Endothelial cell of umbilical vein (primary cell): ENCODE data around the gene APH1A. TPM values are rescaled to one million over a fixed set of nuclear protein-coding genes. Genes with fewer than 3 reads are reported as not detected.
A peak's percentile ranks its signal among the peaks of the same experiment; 100 is the strongest.

ENCODE experiments used
- BruUV-seq: library from RNA; stranded (reverse); fragments of 400-500 nt; replicated peaks from 2 replicates; lab custom pipeline; 2021; lab: Mats Ljungman, UMichigan
- CTCF ChIA-PET: fragments of 300-600, 350-600 bp; sonication (Branson Sonifier 250); formaldehyde crosslinking; loops from one replicate; lab custom pipeline; 2021; ENCODE audit warnings: antibody characterized with exemption, inconsistent platforms; lab: Charles Lee
- POLR2A ChIA-PET: fragments of 300-600, 350-600 bp; sonication (Branson Sonifier 250); formaldehyde crosslinking; loops from one replicate; lab custom pipeline; 2021; ENCODE audit warnings: antibody characterized with exemption, inconsistent platforms; lab: Charles Lee
- DNase-seq: peaks from one replicate; pipeline ENCODE4 v3.0.0-alpha.2; 2011; ENCODE audit warnings: low read depth, low spot score
- FAIRE-seq: peaks from 2 replicates; lab custom pipeline; 2011; peaks lifted over from hg19 to GRCh38; lab: Jason Lieb, UNC
- H2AFZ ChIP-seq: 2 replicates; pipeline ENCODE4 v1.6.0; 2012; ENCODE audit warnings: low read depth, low read length, control low read depth, inconsistent platforms
- H3K27ac ChIP-seq: 2 replicates; pipeline ENCODE4 v1.5.1; 2011; ENCODE audit warnings: low read depth, mild to moderate bottlenecking, control low read depth, low read length, moderate library complexity; ENCODE audit not compliant: insufficient read depth
- H3K27me3 ChIP-seq, 2 experiments: 2 replicates each; pipeline versions ENCODE4 v1.6.0 to v1.6.1; 2011; ENCODE audit warnings: low read length in 2 of 2, mixed read lengths in 1 of 2; ENCODE audit not compliant: control insufficient read depth in 2 of 2, insufficient read depth in 2 of 2
- H3K36me3 ChIP-seq, 2 experiments: 2 replicates in 1 of 2; 3 replicates in 1 of 2; pipeline ENCODE4 v1.5.1; 2011; ENCODE audit warnings: low read length in 2 of 2, mild to moderate bottlenecking in 1 of 2, moderate library complexity in 1 of 2; ENCODE audit not compliant: control insufficient read depth in 2 of 2, insufficient read depth in 2 of 2; ENCODE audit errors: extremely low read depth in 1 of 2
- H3K4me1 ChIP-seq: 3 replicates; pipeline ENCODE4 v1.5.1; 2011; ENCODE audit warnings: mild to moderate bottlenecking, low read length; ENCODE audit not compliant: control insufficient read depth, insufficient read depth; ENCODE audit errors: extremely low read depth
- H3K4me2 ChIP-seq: 2 replicates; pipeline ENCODE4 v1.6.1; 2011; ENCODE audit warnings: low read length, control low read depth, mixed read lengths; ENCODE audit not compliant: insufficient read depth
- H3K4me3 ChIP-seq, 3 experiments: fragments of 200-600 bp in 1 of 3; sonication (generic), shearing (Covaris generic) in 1 of 3; replicated peaks in 1 of 3; 2 replicates each; pipeline ENCODE4 v1.5.1; 2011 to 2016; ENCODE audit warnings: control low read depth in 3 of 3, low read length in 3 of 3, mild to moderate bottlenecking in 2 of 3, inconsistent platforms in 1 of 3, low read depth in 1 of 3, moderate library complexity in 1 of 3; ENCODE audit not compliant: insufficient read depth in 1 of 3
- H3K79me2 ChIP-seq: 2 replicates; pipeline ENCODE4 v1.6.0; 2012; ENCODE audit warnings: low read length, inconsistent platforms; ENCODE audit not compliant: control insufficient read depth, insufficient read depth
- H3K9ac ChIP-seq: replicated peaks from 2 replicates; pipeline ENCODE3; 2011; ENCODE audit warnings: low read length, control low read depth; ENCODE audit not compliant: insufficient read depth; ENCODE audit errors: extremely low read depth
- H3K9me1 ChIP-seq: replicated peaks from 3 replicates; pipeline ENCODE4 v1.6.0; 2011; ENCODE audit warnings: mild to moderate bottlenecking, low read length; ENCODE audit not compliant: control insufficient read depth, insufficient read depth; ENCODE audit errors: extremely low read depth
- H3K9me3 ChIP-seq: replicated peaks from 2 replicates; pipeline ENCODE4 v1.5.1; 2012; ENCODE audit warnings: low read length, inconsistent platforms; ENCODE audit not compliant: control insufficient read depth, insufficient read depth
- H4K20me1 ChIP-seq: replicated peaks from 2 replicates; pipeline ENCODE3; 2011; ENCODE audit warnings: mild to moderate bottlenecking, low read length; ENCODE audit not compliant: control insufficient read depth, insufficient read depth; ENCODE audit errors: extremely low read depth
- FOS ChIP-seq: IDR thresholded peaks from 2 replicates; pipeline ENCODE4 v1.6.1; 2011; ENCODE audit warnings: mild to moderate bottlenecking, low read length, moderate library complexity, borderline replicate concordance; ENCODE audit not compliant: insufficient read depth
- GATA2 ChIP-seq: IDR thresholded peaks from 2 replicates; pipeline ENCODE4 v1.7.0; 2011; ENCODE audit warnings: low read depth, mild to moderate bottlenecking, moderate library complexity, mixed read lengths, low read length; ENCODE audit not compliant: insufficient read length, insufficient read depth
- JUN ChIP-seq: IDR thresholded peaks from 2 replicates; pipeline ENCODE4 v1.6.1; 2011; ENCODE audit warnings: borderline replicate concordance, low read depth; ENCODE audit not compliant: insufficient read length, insufficient read depth
- MYC ChIP-seq: IDR thresholded peaks from one replicate; pipeline ENCODE4 v1.6.1; 2011; ENCODE audit warnings: mild to moderate bottlenecking, low read depth, low read length
- POLR2A ChIP-seq: IDR thresholded peaks from 2 replicates; pipeline ENCODE4 v1.6.1; 2012; ENCODE audit warnings: low read depth, mild to moderate bottlenecking, control low read depth, low read length
- dilution Hi-C: fragments of 300-500 bp; cut with MboI; formaldehyde crosslinking; loops from one replicate; pipeline ENCODE4 v1.15.0; 2019; ENCODE audit warnings: low sequenced_read_pairs; ENCODE audit not compliant: extremely low pct_ligation_motif_present
- intact Hi-C: fragments of 100-400 bp; cut with micrococcal nuclease; formaldehyde crosslinking; loops from one replicate; pipeline ENCODE4 v1.10.0; 2022
- polyA plus RNA-seq, 4 experiments: library from polyadenylated mRNA; depleted of rRNA in 3 of 4; stranded (reverse) in 3 of 4; unstranded in 1 of 4; fragments of >200 nt; gene quantifications; 2 replicates each; pipeline versions ENCODE4 v1.2.1 to v1.2.3, GENCODE V29; 2011 to 2012; ENCODE audit warnings: missing spikeins in 1 of 4
- total RNA-seq: library from RNA; stranded (reverse); gene quantifications from 2 replicates; pipeline ENCODE4 v1.2.3, GENCODE V29; 2021
- TF ChIP-seq, protein P1 (sequence below): IDR thresholded peaks from 2 replicates; pipeline ENCODE4 v1.6.1; 2011; ENCODE audit not compliant: insufficient read depth, insufficient read length
- TF ChIP-seq, protein P2 (sequence below), 2 donors: IDR thresholded peaks; 1 replicate in 1 of 2; 2 replicates in 1 of 2; pipeline ENCODE4 v1.5.1; 2011; ENCODE audit warnings: low read length in 2 of 2, mild to moderate bottlenecking in 2 of 2, moderate library complexity in 2 of 2, control low read depth in 1 of 2, inconsistent platforms in 1 of 2, low read depth in 1 of 2; ENCODE audit not compliant: insufficient read depth in 1 of 2; ENCODE audit errors: extremely low read depth in 1 of 2

APH1A gene
- total and polyA plus RNA-seq, 2 donors (not counting 3 experiments of a cell fraction or from before 2014, with no cell fraction given), result 165 to 325 TPM

DNA sequence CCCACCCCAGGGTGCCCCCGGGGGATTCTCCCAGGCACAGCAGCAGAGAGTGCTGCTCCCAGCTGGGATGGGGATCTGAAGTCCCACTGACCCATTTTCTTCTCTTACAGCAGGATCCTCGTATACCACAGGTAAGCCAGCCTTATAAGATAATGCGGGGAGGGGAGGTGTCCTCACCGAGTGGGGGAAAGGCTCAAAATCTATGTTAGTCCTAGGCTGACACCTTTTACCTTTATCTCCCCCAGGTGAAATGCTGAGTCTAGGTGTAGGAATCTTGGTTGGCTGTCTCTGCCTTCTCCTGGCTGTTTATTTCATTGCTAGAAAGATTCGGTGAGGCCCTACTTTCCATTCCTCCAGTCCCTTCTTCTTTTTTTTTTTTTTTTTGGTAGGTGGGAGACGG, 5.3 kb downstream of the APH1A start:
- Histone ChIP-seq H2AFZ (no peak overlapping the region), H3K36me3 (peaks cover 3 to 19% of the 10 kb centered on the region in 2 experiments), H3K4me2 (no peak overlapping the region), H3K9me3 (no peaks in the 10 kb centered on the region), H3K9me1 (no peaks in the 10 kb centered on the region), H3K9ac (no peak overlapping the region), H4K20me1 (no peaks in the 10 kb centered on the region), H3K4me1 (peaks cover 12% of the 10 kb centered on the region), H3K79me2 (peaks cover 18% of the 10 kb centered on the region), H3K27ac (no peak overlapping the region), H3K4me3 (no peak overlapping the region), H3K27me3 (peaks cover 10 to 13% of the 10 kb centered on the region in 2 experiments)
- no TSS peak for BruUV-seq
- FAIRE-seq (peak; percentile 18), DNase-seq (no peak)
- POLR2A ChIA-PET, result no interaction called here
- CTCF ChIA-PET, result interaction anchor here (1.3 to 13.2 kb wide), 2 partner anchors 12 to 18 kb away, joined by 3 to 466 read pairs; partner anchors contain the start of genes APH1A, C1orf54 and CIART
- intact Hi-C loops (no loop called here), dilution Hi-C loops (no loop called here)
- TF ChIP-seq MYC (no peak), JUN (no peak), FOS (no peak), GATA2 (no peak), POLR2A (no peak)
- TF ChIP-seq, protein P1, sequence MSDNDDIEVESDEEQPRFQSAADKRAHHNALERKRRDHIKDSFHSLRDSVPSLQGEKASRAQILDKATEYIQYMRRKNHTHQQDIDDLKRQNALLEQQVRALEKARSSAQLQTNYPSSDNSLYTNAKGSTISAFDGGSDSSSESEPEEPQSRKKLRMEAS, result no peak
- TF ChIP-seq, protein P2, sequence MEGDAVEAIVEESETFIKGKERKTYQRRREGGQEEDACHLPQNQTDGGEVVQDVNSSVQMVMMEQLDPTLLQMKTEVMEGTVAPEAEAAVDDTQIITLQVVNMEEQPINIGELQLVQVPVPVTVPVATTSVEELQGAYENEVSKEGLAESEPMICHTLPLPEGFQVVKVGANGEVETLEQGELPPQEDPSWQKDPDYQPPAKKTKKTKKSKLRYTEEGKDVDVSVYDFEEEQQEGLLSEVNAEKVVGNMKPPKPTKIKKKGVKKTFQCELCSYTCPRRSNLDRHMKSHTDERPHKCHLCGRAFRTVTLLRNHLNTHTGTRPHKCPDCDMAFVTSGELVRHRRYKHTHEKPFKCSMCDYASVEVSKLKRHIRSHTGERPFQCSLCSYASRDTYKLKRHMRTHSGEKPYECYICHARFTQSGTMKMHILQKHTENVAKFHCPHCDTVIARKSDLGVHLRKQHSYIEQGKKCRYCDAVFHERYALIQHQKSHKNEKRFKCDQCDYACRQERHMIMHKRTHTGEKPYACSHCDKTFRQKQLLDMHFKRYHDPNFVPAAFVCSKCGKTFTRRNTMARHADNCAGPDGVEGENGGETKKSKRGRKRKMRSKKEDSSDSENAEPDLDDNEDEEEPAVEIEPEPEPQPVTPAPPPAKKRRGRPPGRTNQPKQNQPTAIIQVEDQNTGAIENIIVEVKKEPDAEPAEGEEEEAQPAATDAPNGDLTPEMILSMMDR (IDR thresholded peaks at IDR 0.05; ENCODE audit: extremely low read depth in 1 of 2, insufficient read depth in 1 of 2, low read depth in 1 of 2, low read length in 2 of 2), result no peak
